Kidney epithelial cell (primary cell): Measurements from ENCODE around the gene TBC1D3B. TPM values are rescaled to one million over a fixed set of nuclear protein-coding genes. Genes with fewer than 3 reads are reported as not detected.
"Not testable (repeated sequence)": the region's sequence is repeated elsewhere in the genome, so short reads cannot be mapped to it uniquely, and the experiment has no call there.

ENCODE experiments used
- DNase-seq: peaks from one replicate; pipeline ENCODE4 v3.0.0-alpha.2; 2010; ENCODE audit warnings: low read depth
- H3K27me3 ChIP-seq: 2 replicates; pipeline ENCODE4 v1.6.0; 2011; ENCODE audit warnings: low read length; ENCODE audit not compliant: control insufficient read depth, insufficient read depth
- H3K36me3 ChIP-seq: 2 replicates; pipeline ENCODE4 v1.5.1; 2011; ENCODE audit warnings: low read length; ENCODE audit not compliant: control insufficient read depth, insufficient read depth
- H3K4me3 ChIP-seq: 2 replicates; pipeline ENCODE4 v1.5.1; 2011; ENCODE audit warnings: low read depth, mild to moderate bottlenecking, control low read depth, low read length
- total RNA-seq: library from RNA; depleted of rRNA; stranded (reverse); fragments of >200 nt; gene quantifications from 2 replicates; pipeline ENCODE4 v1.2.3, GENCODE V29; 2015
- TF ChIP-seq, protein P1 (sequence below): IDR thresholded peaks from 2 replicates; pipeline ENCODE4 v1.5.1; 2011; ENCODE audit warnings: mild to moderate bottlenecking, moderate library complexity, low read length, control low read depth, inconsistent platforms; ENCODE audit not compliant: insufficient read depth, poor library complexity, severe bottlenecking

TBC1D3B gene
- total RNA-seq, 1 donor from 2014 or later = not detected

GRCh38 chr17:36212966-36213365, 36.5 kb upstream of the TBC1D3B start:
- DNase-seq = no peak
- Histone ChIP-seq H3K27me3 (no peaks in the 10 kb centered on the region), H3K4me3 (no peak overlapping the region), H3K36me3 (no peaks in the 10 kb centered on the region)
- TF ChIP-seq, protein P1, sequence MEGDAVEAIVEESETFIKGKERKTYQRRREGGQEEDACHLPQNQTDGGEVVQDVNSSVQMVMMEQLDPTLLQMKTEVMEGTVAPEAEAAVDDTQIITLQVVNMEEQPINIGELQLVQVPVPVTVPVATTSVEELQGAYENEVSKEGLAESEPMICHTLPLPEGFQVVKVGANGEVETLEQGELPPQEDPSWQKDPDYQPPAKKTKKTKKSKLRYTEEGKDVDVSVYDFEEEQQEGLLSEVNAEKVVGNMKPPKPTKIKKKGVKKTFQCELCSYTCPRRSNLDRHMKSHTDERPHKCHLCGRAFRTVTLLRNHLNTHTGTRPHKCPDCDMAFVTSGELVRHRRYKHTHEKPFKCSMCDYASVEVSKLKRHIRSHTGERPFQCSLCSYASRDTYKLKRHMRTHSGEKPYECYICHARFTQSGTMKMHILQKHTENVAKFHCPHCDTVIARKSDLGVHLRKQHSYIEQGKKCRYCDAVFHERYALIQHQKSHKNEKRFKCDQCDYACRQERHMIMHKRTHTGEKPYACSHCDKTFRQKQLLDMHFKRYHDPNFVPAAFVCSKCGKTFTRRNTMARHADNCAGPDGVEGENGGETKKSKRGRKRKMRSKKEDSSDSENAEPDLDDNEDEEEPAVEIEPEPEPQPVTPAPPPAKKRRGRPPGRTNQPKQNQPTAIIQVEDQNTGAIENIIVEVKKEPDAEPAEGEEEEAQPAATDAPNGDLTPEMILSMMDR = no peak

DNA sequence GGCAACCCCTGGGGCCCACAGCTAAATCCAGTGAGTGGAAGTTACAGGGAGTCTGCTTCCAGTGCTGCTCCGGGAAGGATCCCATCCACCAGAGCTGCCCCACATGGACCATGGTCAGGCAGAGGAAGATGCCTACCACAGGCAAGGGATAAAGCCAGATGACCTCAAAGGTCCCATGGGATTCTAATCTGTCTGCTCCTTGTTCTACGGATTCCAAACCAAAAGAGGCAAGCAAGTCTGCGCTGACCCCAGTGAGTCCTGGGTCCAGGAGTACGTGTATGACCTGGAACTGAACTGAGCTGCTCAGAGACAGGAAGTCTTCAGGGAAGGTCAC, 35.8 kb upstream of the TBC1D3B start:
- TF ChIP-seq, protein P1 = no peak
- Histone ChIP-seq H3K27me3 (no peaks in the 10 kb centered on the region), H3K4me3 (no peak overlapping the region), H3K36me3 (no peaks in the 10 kb centered on the region)
- no peak for DNase-seq

DNA sequence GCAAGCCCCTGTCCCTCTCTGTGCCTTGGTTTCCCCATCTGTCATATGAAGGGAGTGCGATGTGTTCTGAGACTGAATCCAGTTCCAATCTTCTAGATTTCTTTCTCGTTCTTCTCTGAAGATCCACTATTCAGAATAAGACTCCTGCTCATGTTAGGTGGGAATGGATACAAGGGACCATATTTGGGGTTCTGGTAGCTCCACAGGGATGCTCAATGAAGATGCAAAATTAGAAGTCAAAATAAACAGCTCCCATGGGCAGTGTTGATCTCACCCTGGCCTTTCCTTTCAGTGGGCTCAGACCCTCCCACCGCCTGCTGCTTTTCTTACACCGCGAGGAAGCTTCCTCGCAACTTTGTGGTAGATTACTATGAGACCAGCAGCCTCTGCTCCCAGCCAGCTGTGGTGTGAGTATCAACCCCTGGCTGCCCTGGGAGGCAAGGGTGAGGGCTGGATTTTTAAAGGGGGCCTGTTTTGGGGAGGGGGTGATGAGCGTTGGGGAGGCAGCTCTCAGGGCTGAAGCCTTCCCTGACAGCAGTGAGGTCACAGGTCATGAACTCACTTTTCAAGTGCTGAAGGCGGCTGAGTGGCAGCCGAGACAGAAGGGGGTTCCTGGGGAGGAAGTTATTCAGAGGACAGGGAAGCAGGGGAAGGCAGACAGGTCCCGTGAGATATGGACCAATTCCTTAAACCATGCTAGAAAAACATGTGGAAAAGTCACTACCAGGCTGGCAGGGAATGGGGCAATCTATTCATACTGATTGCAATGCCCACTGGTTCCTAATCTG, 35.2 kb upstream of the TBC1D3B start:
- H3K4me3 ChIP-seq, H3K36me3 ChIP-seq, H3K27me3 ChIP-seq, DNase-seq: not testable (repeated sequence)

GRCh38 chr17:36210439-36211211, 34.2 kb upstream of the TBC1D3B start, which contains the start of gene CCL4L2:
Gene CCL4L2 (plus strand): TSS chr17:36211063.
- not testable (repeated sequence) for H3K36me3 ChIP-seq, H3K27me3 ChIP-seq, DNase-seq, H3K4me3 ChIP-seq

GRCh38 chr17:36209575-36209974, 33.1 kb upstream of the TBC1D3B start:
- no peak for DNase-seq
- TF ChIP-seq, protein P1 = no peak
- H3K4me3 ChIP-seq = no peak overlapping the region
- no peaks in the 10 kb centered on the region for H3K36me3 ChIP-seq
- H3K27me3 ChIP-seq = no peaks in the 10 kb centered on the region

GRCh38 chr17:36207383-36207782, 30.9 kb upstream of the TBC1D3B start:
- H3K36me3 ChIP-seq, H3K4me3 ChIP-seq, DNase-seq: not testable (repeated sequence)

DNA sequence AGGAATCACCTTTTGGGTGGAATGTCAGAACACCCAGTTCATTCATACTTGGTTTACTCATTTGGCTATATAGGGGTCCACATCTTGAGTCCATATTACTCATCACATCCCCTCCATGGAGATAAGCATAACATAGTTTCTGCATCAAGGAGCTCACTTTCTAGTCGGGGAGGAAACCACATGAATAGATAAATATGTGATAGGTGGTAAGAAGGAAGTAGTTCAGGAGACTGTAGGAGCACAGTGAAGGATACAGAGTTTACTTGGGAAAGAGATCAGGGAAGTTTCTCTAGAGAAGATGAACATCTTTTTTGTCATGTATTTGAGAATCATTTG, 30.0 kb upstream of the TBC1D3B start:
- H3K36me3 ChIP-seq, H3K27me3 ChIP-seq, DNase-seq, H3K4me3 ChIP-seq: not testable (repeated sequence)

More at GRCh38 chr17:36207383-36207782, 30.9 kb upstream of the TBC1D3B start:
- H3K27me3 ChIP-seq = not testable (repeated sequence)
